ENCODE data around the gene ARHGAP4. TPM values are rescaled to one million over a fixed set of nuclear protein-coding genes. Genes with fewer than 3 reads are reported as not detected.
A peak's percentile ranks its signal among the peaks of the same experiment; 100 is the strongest.

The ARHGAP4 gene
- total RNA-seq, 3 donors from 2014 or later: 96.7 to 128 (median 108) TPM

DNA sequence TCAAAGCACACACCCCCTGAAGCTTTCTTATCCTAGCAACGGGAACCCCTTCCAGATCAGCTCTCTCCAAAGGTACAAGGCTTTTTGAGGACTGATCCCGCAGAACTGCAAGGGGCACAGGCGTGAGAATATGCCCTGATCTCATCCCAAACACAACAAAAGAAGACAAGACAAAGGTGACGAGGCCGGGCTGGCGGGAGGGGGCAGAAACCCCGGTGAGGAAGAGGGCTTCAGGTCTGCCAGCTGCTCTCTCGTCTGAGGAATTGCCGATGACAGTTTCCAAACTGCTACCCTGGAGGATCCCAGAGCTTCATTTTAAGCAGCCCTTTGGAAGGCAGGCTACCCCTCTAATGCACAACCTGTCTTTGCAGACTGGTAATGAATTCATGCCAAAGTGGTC, 42.2 kb upstream of the ARHGAP4 start:
- ATAC-seq (no peak), DNase-seq (no peak)
- Mint-ChIP-seq H3K9me3 (no peaks in the 10 kb centered on the region), H3K4me3 (peak overlapping the region; percentile 100), H3K27me3 (ENCODE audit: low read depth) (no peaks in the 10 kb centered on the region), H3K36me3 (ENCODE audit: insufficient read depth) (peaks cover 6% of the 10 kb centered on the region), H3K4me1 (ENCODE audit: low read depth) (peaks cover 31% of the 10 kb centered on the region)

GRCh38 chrX:153967536-153968224, 41.6 kb upstream of the ARHGAP4 start:
- Mint-ChIP-seq H3K27me3 (ENCODE audit: low read depth) (no peaks in the 10 kb centered on the region), H3K4me3 (peak overlapping the region; percentile 100), H3K4me1 (ENCODE audit: low read depth) (peaks cover 31% of the 10 kb centered on the region), H3K9me3 (no peaks in the 10 kb centered on the region), H3K36me3 (ENCODE audit: insufficient read depth) (peaks cover 6% of the 10 kb centered on the region)
- DNase-seq: no peak
- ATAC-seq: no peak

GRCh38 chrX:153966841-153967535, 40.9 kb upstream of the ARHGAP4 start:
- DNase-seq (peak; percentile 49), ATAC-seq (peak; percentile 7 to 8)
- Mint-ChIP-seq H3K4me3 (peak overlapping the region; percentile 100), H3K9me3 (no peaks in the 10 kb centered on the region), H3K27me3 (ENCODE audit: low read depth) (no peaks in the 10 kb centered on the region), H3K4me1 (ENCODE audit: low read depth) (peaks cover 31% of the 10 kb centered on the region), H3K36me3 (ENCODE audit: insufficient read depth) (peaks cover 6% of the 10 kb centered on the region)

- ATAC-seq (no peak), DNase-seq (no peak)
- Mint-ChIP-seq H3K27me3 (ENCODE audit: low read depth) (no peaks in the 10 kb centered on the region), H3K9me3 (no peaks in the 10 kb centered on the region), H3K4me3 (peak overlapping the region; percentile 100), H3K36me3 (ENCODE audit: insufficient read depth) (peaks cover 6% of the 10 kb centered on the region), H3K4me1 (ENCODE audit: low read depth) (peaks cover 31% of the 10 kb centered on the region)
Measured at GRCh38 chrX:153966283-153966688, 40.2 kb upstream of the ARHGAP4 start.

DNA sequence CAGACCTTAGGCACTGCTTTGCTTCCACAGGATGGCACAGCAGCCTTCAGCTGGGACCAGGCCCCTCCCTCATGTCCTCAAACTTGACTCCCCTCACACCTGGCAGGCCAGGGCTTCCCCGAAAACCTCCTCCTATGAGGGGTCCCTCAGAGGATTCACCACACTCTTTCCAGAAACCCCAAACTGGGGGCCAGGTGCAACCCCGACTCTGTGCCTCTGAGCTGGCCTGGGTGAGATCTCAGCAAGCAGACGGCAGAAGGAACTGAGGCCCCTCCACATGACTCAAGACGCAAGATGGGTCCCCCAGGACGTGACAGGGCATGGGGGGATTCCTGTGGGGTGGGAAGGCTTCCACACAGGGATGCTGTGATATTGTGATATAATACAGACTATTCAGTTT, 39.3 kb upstream of the ARHGAP4 start:
- DNase-seq (no peak), ATAC-seq (no peak)
- Mint-ChIP-seq H3K9me3 (no peaks in the 10 kb centered on the region), H3K4me3 (peak overlapping the region; percentile 33), H3K27me3 (ENCODE audit: low read depth) (no peaks in the 10 kb centered on the region), H3K36me3 (ENCODE audit: insufficient read depth) (peaks cover 6% of the 10 kb centered on the region), H3K4me1 (ENCODE audit: low read depth) (peaks cover 31% of the 10 kb centered on the region)

DNA sequence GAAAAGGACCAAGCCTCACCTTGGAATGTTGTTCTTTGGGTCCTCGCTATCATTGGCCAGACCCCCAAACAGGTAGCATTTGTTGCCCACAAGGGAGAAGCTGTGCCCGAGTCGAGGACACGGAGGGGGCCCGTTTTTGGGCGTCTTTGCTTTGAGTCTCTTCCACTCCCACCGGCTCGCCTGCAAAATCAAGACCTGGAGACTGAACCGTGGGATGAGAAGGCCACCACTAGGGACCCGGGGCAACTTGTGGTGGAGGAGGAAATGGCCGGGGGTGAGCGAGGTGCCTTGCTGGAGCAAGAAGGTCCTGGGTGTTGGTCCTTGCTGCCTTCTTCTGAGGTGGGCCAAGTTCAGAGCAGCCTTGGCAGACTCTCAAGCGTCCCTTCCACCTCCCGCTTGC, 38.0 kb upstream of the ARHGAP4 start:
- H3K36me3 Mint-ChIP-seq (ENCODE audit: insufficient read depth): peaks cover 2% of the 10 kb centered on the region
- no peaks in the 10 kb centered on the region for H3K27me3 Mint-ChIP-seq (ENCODE audit: low read depth)
- H3K4me3 Mint-ChIP-seq: no peak overlapping the region
- DNase-seq: no peak
- no peak for ATAC-seq
- no peaks in the 10 kb centered on the region for H3K9me3 Mint-ChIP-seq
- H3K4me1 Mint-ChIP-seq (ENCODE audit: low read depth): peaks cover 31% of the 10 kb centered on the region

DNA sequence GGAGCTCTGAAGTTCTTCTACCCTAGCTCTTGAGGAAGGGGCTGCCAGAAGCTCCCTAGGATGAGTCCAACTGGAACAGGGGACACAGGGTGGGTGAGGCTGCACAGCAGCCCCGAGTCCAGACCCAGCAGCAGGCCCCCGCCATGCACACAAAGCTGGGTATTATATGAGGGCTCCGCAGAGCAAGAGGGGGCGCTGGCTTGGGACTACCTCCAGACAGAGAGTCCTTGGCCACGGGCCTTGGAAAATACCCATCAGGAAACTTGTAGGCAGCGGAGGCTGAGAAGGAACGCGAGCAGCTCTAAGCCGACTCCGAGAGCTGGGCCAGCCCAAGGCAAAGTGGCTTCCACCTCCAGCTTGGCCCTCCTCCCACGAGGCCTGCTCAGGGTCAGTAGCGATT, 37.5 kb upstream of the ARHGAP4 start:
- Mint-ChIP-seq H3K9me3 (no peaks in the 10 kb centered on the region), H3K27me3 (ENCODE audit: low read depth) (no peaks in the 10 kb centered on the region), H3K36me3 (ENCODE audit: insufficient read depth) (peaks cover 2% of the 10 kb centered on the region), H3K4me3 (no peak overlapping the region), H3K4me1 (ENCODE audit: low read depth) (peaks cover 31% of the 10 kb centered on the region)
- ATAC-seq (no peak), DNase-seq (no peak)

GRCh38 chrX:153961292-153961691, 35.2 kb upstream of the ARHGAP4 start:
- no peak for DNase-seq
- H3K36me3 Mint-ChIP-seq (ENCODE audit: insufficient read depth): peaks cover 2% of the 10 kb centered on the region
- no peaks in the 10 kb centered on the region for H3K9me3 Mint-ChIP-seq
- no peak overlapping the region for H3K4me3 Mint-ChIP-seq
- no peaks in the 10 kb centered on the region for H3K27me3 Mint-ChIP-seq (ENCODE audit: low read depth)
- ATAC-seq: no peak
- H3K4me1 Mint-ChIP-seq (ENCODE audit: low read depth): peaks cover 10% of the 10 kb centered on the region

- H3K4me1 Mint-ChIP-seq (ENCODE audit: low read depth): peaks cover 4% of the 10 kb centered on the region
- H3K9me3 Mint-ChIP-seq: no peaks in the 10 kb centered on the region
- H3K27me3 Mint-ChIP-seq (ENCODE audit: low read depth): no peaks in the 10 kb centered on the region
- no peak for ATAC-seq
- no peak for DNase-seq
- H3K36me3 Mint-ChIP-seq (ENCODE audit: insufficient read depth): peaks cover 2% of the 10 kb centered on the region
- H3K4me3 Mint-ChIP-seq: no peak overlapping the region
Measured at GRCh38 chrX:153960786-153961185, 34.7 kb upstream of the ARHGAP4 start.

DNA sequence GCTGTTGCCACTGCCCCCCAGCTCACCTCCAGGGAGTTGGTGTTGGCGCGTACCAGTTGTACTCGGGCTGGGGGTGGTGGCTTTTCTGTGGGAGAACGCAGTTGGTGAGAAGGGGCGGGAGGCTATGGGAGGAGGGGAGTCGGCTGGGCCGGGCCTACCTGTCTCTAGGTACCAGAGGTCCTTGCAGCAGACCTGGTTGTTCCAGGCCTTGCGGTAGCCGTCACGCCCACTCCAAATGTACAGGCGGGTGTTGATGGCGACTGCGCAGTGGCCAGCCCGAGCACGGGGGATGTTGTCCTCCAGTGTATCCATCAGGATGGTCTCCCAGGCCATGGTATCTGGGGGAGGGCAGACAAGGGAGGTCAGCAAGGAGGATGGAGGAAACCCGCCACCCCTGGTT, 34.0 kb upstream of the ARHGAP4 start:
- Mint-ChIP-seq H3K36me3 (ENCODE audit: insufficient read depth) (peaks cover 2% of the 10 kb centered on the region), H3K4me3 (no peak overlapping the region), H3K4me1 (ENCODE audit: low read depth) (no peaks in the 10 kb centered on the region), H3K27me3 (ENCODE audit: low read depth) (no peaks in the 10 kb centered on the region), H3K9me3 (no peaks in the 10 kb centered on the region)
- no peak for DNase-seq
- no peak for ATAC-seq

DNA sequence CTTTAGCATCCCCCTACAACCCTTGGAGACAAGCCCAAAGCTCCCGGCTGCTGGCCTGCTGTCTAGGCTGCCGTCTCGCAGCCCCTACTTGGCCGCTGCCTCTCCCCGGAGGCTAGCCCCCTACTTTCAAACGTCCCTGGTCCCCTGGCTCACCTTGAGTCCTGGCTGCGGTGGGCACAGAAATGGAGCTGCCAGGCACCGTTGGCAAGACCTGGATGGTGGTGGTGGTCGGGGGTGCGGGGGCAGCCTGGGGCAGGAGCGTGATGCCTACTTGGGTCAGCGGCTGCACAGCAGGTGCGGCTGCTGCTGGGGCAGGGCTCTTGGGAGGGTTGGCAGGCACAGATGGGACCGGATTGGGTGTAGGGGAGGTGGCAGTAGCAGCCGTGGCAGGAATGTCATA, 33.6 kb upstream of the ARHGAP4 start:
- Mint-ChIP-seq H3K4me1 (ENCODE audit: low read depth) (no peaks in the 10 kb centered on the region), H3K4me3 (no peak overlapping the region), H3K9me3 (no peaks in the 10 kb centered on the region), H3K27me3 (ENCODE audit: low read depth) (no peaks in the 10 kb centered on the region), H3K36me3 (ENCODE audit: insufficient read depth) (peaks cover 2% of the 10 kb centered on the region)
- no peak for ATAC-seq
- no peak for DNase-seq

GRCh38 chrX:153958605-153959004, 32.5 kb upstream of the ARHGAP4 start:
- Mint-ChIP-seq H3K4me1 (ENCODE audit: low read depth) (peaks cover 2% of the 10 kb centered on the region), H3K27me3 (ENCODE audit: low read depth) (no peaks in the 10 kb centered on the region), H3K4me3 (no peak overlapping the region), H3K9me3 (no peaks in the 10 kb centered on the region), H3K36me3 (ENCODE audit: insufficient read depth) (peaks cover 7% of the 10 kb centered on the region)
- DNase-seq (no peak), ATAC-seq (no peak)

DNA sequence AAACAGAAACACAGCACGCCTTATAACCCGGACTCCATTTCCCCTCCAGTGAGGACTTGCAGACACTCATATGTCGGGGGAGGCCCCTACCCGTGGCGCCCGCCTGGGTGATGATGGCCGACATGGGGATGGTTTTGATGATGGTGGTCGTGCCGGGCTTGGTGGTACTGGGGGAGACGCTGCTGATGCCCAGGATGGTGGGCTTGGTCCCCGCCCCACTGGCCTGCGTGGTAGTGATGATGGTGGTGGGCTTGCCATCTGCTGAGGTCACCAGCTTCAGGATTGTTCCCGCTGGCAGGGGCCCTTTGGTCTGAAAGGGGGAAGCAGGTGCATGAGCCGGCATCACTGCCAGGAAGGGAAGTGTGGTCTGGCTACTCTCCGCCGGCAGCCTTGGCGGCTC, 31.2 kb upstream of the ARHGAP4 start:
- no peak for DNase-seq
- Mint-ChIP-seq H3K4me1 (ENCODE audit: low read depth) (peaks cover 2% of the 10 kb centered on the region), H3K9me3 (no peaks in the 10 kb centered on the region), H3K27me3 (ENCODE audit: low read depth) (no peaks in the 10 kb centered on the region), H3K4me3 (no peak overlapping the region), H3K36me3 (ENCODE audit: insufficient read depth) (peaks cover 9% of the 10 kb centered on the region)
- no peak for ATAC-seq

- H3K4me1 Mint-ChIP-seq (ENCODE audit: low read depth): peaks cover 2% of the 10 kb centered on the region
- ATAC-seq (no peak), DNase-seq (no peak)
- H3K4me3 Mint-ChIP-seq: no peak overlapping the region
- no peaks in the 10 kb centered on the region for H3K9me3 Mint-ChIP-seq
- H3K36me3 Mint-ChIP-seq (ENCODE audit: insufficient read depth): peaks cover 12% of the 10 kb centered on the region
- no peaks in the 10 kb centered on the region for H3K27me3 Mint-ChIP-seq (ENCODE audit: low read depth)
Measured at GRCh38 chrX:153956044-153956907, 30.2 kb upstream of the ARHGAP4 start.
